GM21360 (cell line): Measurements from ENCODE around the gene WDR88.
"Not testable (repeated sequence)": the region's sequence is repeated elsewhere in the genome, so short reads cannot be mapped to it uniquely, and the experiment has no call there.

Experiments
- ATAC-seq: cut with Tn5 transposase; IDR thresholded peaks from one replicate; pipeline ENCODE4 v1.9.1; 2021; ENCODE audit warnings: mild to moderate bottlenecking, moderate library complexity; ENCODE audit not compliant: unreplicated experiment

Gene WDR88

DNA sequence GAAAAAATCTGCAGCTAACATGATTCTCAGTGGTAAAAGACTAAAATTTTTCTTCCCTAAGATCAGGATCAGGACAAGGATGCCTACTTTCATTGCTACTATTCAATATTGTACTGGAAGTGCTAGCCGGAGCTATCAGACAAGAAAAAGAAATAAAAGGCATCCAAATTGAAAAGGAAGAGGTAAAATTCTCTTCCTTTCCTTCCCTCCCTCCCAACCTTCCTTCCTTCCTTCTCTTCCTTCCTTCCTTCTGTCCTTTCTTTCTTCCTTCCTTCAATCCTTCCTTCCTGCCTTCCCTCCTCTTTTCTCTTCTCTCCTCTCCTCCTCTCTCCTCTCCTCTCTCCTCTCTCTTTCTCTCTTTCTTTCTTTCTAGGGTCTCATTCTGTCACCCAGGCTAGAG is 35.5 kb downstream of the WDR88 start:
- ATAC-seq: no peak

DNA sequence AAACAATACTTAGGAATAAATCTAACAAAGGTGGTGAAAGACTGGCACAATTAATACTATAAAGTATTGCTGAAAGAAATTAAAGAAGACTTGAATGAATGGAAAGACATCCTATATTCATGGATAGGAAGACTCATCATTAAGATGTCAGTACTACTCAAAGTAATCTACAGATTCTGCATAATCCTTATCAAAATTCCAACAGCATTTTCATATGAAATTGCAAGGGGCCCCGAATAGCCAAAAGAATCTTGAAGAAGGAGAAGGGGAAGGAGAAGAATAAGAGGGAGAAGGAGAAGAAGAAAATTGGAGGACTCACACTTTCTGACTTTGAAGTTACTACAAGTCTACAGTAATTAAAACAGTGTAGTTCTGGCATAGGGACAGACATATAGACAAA is 36.6 kb downstream of the WDR88 start:
- ATAC-seq: no peak

DNA sequence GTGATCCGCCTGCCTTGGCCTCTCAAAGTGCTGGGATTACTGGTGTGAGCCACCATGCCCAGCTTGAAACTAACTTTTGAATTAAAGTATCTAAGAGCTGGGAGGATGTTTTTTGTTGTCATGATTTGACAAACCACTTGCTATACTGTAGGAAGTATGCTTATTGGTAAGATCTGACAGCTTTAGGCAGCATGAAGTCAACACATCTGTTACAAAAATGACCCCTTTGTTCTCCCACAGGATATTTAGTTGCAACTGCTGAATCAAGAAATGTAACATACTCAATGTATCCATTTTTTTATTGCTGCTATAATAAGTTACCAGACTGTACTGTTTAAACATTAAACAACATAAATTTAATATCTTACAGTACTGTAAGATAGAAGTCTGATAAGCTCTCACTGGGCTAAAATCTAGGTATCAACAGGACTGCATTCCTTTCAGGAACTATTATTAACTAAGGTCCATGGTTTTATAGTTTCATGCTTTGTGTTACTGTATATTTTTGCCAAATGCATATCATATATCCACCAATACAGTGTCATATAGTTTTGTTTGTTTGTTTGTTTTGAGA is 39.4 kb downstream of the WDR88 start:
- ATAC-seq: no peak

DNA sequence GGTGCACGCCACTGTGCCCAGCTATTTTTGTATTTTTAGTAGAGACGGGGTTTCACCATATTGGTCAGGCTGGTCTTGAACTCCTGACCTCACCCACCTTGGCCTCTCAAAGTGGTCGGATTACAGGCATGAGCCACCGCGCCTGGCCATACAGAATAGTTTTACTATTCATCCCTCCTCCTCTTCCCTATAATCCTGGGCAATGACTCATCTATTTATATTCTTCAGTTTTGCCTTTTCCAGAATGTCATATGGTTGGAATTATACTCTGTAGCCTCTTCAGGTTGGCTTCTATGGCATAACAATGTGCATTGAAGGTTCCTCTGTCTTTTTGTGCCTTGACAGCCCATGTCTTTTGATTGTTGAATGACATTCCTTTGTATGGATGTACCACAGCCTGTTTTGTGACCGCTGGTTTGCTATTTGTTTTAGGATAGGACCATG is 40.0 kb downstream of the WDR88 start:
- no peak for ATAC-seq

DNA sequence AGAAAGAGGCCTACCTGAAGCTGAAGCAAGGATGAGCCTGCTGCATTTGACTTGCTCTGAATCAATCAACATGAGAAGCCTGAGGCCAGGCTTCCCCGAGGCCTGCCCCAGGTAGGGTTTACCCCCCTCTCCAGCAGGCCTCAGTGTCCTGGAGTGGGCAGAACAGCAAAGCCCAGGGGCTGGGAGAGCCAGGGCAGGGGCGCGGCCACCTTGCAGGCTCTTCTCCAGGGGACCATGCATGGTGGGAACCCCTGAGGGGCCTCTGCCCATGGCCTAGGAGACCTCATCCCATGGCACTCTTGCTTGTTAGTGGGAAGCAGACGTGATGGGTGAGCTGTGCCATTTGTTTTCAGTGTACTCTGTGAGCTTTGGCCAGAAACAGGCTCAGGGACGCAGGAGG is 42.3 kb downstream of the WDR88 start:
- ATAC-seq: no peak

DNA sequence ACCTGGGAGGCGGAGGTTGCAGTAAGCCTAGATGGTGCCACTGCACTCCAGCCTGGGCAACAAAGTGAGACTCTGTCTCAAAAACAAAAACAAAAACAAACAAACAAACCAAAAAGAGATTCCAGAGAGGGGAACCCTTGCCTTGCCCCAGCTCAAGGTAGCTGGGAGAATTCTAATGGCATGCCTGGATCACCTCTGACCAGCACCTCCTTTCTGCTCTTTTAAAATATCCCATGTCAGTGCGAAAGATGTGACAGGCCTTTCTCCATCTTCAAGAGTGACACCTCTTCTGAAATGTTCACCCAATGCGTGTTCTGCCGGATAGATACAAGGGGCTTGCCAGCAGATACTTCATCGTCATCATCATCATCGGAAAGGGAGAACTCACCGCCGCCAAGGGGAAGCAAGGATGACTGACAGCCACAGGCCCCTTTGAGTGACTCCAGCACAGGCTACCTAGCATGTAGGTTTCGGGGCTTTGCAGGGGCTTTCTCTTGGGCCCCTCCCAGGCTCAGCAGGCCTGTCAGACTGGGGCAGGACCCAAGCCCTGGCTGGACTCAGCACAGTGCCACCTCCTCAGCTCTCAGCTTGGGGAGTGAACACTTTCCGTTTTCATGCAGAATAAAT is 43.4 kb downstream of the WDR88 start:
- ATAC-seq: no peak

DNA sequence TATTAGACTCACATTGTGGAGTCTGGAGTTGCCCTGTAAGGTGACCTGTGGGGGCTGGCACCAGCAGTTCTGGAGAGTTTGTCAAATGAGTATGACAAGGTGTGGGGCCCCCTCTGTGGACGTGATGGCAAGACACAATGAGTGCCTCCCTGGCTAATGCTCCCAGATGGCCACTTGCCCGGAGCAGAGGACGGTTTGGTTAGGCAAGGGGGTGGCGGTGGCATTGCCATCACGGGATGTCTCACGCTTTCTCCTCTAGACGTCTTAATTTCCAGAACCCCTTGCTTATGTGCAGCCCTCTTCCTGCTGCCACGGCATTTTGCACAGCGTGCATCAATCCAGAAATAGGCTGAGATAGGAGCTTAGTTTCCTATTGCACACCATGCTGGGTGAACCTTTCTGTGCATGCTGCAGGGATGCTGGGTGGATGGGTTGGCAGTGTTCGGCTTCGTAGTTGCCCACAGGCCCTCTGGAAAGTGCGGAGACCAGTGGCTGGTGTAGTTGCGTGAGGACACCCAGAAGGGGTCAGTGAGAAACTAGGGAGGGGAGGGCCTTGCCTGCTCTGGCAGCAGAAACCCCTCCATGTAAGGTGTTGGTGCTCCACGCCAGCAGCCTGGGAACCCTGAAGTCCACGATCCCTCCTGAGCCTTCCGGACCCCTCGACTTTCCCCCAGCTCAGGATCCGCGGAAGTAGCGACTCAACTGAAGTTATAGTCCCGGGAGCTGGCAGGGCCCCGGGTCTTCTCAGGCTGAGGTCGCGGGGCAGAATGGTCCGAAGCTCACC is 44.2 kb downstream of the WDR88 start:
- peak; percentile 4 for ATAC-seq

DNA sequence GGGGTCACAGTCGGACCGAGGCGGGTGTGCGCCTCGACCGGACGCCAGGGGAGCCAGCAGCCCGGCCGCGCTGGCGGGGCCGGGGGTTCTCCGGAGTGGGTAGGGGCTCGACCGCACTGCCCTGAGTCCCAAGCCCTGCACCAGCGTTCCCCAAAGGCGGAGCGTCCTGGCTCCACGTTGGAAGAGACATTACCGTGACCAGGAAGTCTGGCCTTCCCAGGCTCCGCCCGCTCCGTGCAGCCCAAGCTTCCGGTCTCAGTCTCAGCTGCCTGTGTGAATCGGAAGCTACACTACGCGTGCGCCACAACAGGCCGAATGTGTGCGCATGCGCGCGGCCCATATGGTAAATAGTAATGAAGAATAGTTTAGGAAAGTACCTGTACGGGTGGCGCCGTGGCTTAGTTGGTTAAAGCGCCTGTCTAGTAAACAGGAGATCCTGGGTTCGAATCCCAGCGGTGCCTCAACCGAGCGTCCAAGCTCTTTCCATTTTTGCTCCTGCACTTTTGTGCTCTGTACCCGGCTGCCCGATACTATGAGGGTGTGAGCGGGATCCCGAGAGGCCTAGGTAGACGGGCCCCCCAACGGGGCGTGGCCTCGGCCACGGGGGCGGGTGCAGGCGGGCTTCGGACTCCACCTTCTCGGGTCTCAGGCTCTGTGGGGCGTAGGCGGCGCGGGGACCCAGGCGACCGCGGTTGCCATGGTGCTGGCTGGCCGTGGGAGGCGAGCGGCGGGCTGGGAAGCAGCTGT is 44.9 kb downstream of the WDR88 start:
- peak; percentile 78 for ATAC-seq

DNA sequence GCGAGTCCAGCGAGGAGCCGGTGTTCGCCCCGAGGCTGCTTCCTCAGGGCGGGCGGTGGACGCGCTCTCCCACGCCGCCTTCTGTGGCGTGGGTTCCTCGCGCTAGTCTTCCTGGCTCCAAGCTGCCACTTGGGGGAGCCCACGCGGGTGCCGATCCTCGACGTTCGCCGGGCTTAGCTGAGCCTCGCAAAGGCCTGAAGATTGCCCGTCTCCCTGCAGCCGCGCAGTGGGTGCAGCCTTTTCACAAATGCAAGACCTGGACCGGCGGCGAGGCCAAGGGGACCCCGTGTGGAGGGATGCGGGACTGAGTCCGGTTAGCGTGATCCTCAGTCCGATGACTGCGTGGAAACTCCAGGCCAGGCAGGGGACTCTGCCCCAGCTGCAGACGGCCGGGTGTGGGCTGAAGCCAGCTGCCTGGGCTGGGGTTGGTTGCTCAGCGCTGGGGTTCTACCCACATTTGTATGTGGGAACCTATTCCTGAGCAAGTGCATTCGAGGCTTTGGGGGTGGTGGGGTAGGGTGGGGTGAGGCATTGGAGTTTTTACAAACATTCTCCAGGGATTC is 45.6 kb downstream of the WDR88 start:
- peak; percentile 17 for ATAC-seq

DNA sequence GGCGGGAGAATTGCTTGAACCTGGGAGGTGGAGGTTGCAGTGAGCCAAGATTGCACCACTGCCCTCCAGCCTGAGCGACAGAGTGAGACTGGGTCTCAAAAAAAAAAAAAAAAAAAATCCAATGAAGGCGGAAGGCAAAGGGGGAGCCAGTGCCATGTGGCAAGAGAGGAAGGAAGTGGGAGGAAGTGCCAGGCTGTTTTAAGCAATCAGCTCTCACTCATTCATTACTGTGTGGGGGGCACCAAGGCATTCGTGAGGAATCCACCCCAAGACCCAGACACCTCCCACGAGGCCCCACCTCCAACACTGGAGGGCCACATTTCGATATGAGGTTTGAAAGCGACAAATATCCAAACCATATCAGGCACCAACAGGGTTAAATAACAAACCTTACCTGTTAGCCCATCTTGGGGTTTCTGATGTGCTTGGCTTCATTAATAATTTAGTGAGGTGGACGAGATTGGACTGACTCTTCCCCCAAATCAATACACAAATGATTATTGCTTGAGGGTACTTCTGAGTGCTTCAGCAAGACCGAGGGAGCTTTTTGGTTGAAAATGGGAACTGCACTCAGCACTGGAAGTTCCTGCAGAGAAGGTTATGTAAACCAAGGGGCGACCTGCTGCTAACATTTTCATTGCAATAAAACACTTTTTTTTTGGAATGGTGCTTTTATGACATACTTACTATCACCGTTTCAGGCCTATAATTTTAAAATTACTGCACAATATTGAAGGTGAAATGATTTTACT is 54.7 kb downstream of the WDR88 start:
- no peak for ATAC-seq

DNA sequence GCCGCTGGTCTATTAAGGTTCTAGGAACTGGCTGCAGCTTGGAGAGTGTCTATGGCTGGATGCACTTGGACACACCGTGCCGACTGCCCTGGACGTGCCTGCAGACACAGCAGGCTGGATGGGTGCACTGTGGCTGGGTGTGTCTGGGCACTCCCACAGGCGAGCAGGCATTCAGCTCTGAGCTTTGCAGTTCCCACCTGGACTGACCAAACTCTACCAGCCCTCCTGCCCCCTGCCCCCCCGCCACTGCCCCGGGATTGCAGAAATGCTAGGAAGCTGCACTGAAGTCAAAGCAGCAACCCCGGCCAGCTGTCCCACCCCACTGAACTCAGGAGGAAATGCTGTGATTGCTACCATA is 55.2 kb downstream of the WDR88 start:
- ATAC-seq: no peak

DNA sequence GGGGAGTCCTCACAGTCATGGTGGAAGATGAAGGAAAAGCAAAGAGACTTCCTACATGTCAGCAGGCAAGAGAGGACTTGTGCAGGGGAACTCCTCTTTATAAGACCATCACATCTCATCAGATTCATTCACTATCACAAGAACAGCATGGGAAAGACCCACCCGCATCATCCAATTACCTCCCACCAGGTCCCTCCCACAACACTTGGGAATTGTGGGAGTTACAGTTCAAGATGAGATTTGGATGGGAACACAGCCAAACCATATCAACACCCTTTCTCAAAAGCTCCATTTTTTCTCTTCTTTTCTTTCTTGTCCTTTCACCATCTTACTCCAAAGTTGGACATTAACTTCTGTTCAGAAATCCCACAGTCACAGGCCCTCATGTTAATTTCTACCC is 57.5 kb downstream of the WDR88 start:
- no peak for ATAC-seq

DNA sequence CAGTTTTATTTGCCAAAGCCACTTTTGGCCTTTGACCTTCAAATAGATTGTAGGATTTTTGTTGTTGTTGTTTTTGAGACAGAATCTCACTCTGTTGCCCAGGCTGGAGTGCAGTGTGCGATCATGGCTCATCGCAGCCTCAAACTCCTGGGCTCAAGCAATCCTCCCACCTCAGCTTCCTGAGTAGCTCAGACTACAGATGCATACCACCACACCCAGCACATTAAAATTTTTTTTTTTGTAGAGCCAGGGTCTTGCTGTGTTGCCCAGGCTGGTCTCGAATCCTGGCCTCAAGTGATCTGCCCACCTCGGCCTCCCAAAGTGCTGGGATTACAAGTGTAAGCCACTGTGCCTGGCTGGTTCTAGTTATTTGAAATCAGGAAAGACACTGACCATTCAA is 59.2 kb downstream of the WDR88 start:
- ATAC-seq: not testable (repeated sequence)

DNA sequence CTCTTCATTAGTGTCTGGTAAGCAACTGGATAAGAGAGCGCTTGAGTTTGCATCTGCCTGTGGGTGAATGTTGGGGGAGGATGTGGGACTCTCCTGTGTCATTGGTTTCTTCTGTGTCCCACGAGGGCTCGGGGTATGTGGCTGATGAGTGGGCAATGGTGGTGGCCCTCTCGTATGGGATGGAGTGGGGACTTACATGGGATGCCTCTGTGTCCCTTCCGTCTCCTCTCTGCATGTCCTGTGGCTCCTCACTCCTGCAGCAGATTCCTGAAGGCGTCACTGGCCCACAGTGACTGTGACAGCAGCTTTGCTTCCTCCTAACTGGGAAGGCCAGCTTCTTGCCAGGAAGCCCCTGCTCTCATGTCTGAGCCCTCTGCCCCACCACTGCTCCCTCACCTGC is 59.6 kb downstream of the WDR88 start:
- no peak for ATAC-seq

DNA sequence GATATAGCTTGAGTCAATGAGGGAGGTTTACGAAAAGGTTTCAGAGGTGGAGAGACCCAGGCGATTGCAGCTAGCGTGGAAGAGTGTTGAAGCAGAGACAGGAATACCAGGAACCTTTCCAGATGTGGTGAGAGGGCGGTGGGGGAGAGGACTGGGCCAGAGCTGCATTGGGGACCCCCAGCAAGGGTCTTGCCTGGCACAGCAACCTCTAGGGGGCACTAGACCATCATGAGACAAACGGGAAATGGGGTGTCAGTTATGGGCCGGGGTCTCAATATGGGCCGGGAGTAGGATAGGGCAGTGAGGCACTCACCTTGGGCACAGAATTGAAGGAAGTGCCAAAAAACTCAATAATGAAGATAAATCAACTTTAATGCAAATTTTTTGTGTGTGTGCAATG is 60.1 kb downstream of the WDR88 start:
- ATAC-seq: no peak

DNA sequence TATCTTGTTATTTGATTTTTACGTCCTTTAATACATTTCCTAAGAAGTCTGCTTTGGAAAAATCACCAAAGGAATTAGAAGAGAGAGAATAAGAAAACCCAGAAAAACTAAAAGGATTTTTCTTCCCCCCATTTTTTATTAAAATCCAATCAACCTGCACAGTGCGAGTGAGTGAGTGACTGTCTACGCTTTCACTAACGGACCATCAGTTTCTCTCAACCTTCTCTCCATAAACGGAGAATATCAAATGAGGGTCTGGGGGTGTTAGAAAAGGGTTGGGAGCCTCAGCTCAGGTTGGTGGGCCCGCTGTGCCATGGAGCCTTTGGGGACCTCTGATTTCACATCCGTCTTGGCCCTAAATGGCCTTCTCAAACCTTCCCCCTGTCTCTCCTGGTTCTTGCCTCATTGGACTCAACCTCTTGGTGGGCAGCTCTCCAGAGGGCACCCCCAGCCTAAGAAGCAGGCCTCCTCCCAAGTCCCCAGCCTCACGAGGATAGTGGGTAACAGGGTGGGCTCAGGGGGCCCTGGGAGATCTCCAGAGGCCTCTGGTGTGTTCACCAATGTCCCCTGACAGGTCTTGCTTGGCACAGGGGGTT is 61.5 kb downstream of the WDR88 start:
- no peak for ATAC-seq

DNA sequence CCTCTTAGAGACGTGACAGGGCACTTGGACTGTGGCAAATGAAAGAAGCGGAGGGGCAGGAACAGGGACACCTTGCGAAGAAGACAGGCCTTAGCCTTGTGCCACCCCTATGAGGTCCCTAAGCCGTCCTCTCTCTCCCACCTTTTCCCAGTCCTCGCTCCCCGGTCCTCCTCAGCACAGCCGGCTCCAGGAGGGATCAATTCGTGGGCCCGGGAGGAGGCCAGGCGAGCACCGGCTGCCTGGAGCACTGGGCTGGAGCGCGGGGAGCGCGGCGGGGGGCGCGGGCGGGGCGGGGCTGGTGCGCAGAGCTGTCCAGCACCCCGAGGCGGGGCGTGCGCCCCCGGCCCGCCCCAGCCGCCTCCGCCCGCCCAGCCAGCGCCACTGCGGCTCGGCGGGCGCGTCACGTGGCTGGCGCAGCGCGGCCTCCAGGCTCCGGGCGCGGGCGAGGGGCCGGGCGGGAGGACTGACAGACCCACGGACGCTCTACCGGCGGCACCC is 62.0 kb downstream of the WDR88 start, which contains the start of gene LRP3:
Gene LRP3, plus strand, starts transcription at position 466 of the 498 bp plus-strand sequence. CDS start 456 bp downstream, outside the sequence.
- no peak for ATAC-seq

DNA sequence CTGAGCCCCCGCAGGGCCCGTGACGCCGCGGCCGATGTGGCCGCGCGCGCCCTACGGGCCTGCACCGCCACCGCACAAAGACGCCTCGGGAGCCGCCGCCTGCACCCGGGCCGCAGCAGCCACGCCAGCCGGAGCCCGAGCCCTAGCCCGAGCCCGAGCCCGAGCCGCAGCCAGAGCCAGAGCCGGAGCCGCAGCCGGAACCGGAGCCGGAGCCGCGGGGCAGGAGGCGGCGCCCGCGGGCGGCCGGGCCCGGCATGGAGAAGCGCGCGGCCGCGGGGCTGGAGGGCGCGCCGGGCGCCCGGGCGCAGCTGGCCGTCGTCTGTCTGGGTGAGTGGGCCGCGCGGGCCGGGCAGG is 62.6 kb downstream of the WDR88 start:
- ATAC-seq: no peak

DNA sequence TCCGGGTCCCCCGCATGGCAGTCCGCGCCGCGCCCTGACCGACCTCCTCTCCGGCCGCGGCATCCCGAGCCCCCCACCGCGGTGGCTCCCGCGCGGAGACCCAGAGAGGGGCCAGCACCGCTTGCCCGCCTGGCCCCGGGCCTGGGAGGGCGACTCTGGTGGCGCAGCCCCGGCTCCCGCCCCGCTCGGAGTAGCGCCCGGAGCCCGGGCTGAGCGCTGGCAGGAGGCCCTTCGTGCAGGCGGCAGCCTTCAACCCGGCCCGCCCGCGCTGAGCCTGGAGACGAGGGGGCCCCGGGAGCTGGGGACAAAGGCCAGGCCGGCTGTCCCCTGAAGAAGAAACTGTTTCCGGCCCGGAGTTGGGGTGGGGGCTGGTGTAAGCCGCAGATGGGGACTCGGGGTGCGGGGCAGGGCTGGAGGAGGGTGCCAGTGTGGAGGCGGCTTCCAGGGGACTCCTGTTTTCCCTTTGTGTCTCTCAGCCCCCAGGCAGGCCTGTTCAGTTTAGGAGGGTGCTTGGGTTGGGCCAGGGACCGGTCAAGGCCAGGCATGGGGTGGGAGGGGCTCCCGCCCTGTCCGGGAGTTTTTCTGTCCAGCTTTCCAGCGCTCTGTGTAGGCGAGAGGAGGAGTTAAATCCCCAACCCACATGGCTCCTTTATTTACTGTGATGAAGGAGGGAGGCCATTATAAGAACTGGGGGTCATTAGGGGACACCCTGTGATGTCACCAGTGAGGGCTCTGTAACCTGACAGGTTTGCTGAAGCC is 63.2 kb downstream of the WDR88 start:
- no peak for ATAC-seq
